Adipocyte (in vitro differentiated cells): Measurements from ENCODE around the gene NEU4.
"Not testable (repeated sequence)": the region's sequence is repeated elsewhere in the genome, so short reads cannot be mapped to it uniquely, and the experiment has no call there.

Source experiments
- DNase-seq: peaks from one replicate; pipeline ENCODE4 v3.0.0-alpha.2; 2015; ENCODE audit warnings: low read depth
- H3K27me3 ChIP-seq: replicated peaks from 2 replicates; pipeline ENCODE4 v1.7.0; 2013; ENCODE audit warnings: mild to moderate bottlenecking, low read length, moderate library complexity; ENCODE audit not compliant: control insufficient read depth, insufficient read depth
- H3K36me3 ChIP-seq: 2 replicates; pipeline ENCODE4 v1.7.0; 2013; ENCODE audit warnings: low read length, mild to moderate bottlenecking, moderate library complexity; ENCODE audit not compliant: control insufficient read depth, insufficient read depth, severe bottlenecking
- H3K4me1 ChIP-seq: 2 replicates; pipeline ENCODE4 v1.7.0; 2013; ENCODE audit warnings: mild to moderate bottlenecking, low read length, moderate library complexity; ENCODE audit not compliant: control insufficient read depth, insufficient read depth
- H3K4me3 ChIP-seq: 2 replicates; pipeline ENCODE4 v1.7.0; 2013; ENCODE audit warnings: mild to moderate bottlenecking, low read length, moderate library complexity
- H3K9ac ChIP-seq: 2 replicates; pipeline ENCODE4 v1.7.0; 2013; ENCODE audit warnings: mild to moderate bottlenecking, low read length, moderate library complexity
- H3K9me3 ChIP-seq: 2 replicates; pipeline ENCODE4 v1.7.0; 2013; ENCODE audit warnings: mild to moderate bottlenecking, low read length, moderate library complexity; ENCODE audit not compliant: control insufficient read depth

NEU4 gene

DNA sequence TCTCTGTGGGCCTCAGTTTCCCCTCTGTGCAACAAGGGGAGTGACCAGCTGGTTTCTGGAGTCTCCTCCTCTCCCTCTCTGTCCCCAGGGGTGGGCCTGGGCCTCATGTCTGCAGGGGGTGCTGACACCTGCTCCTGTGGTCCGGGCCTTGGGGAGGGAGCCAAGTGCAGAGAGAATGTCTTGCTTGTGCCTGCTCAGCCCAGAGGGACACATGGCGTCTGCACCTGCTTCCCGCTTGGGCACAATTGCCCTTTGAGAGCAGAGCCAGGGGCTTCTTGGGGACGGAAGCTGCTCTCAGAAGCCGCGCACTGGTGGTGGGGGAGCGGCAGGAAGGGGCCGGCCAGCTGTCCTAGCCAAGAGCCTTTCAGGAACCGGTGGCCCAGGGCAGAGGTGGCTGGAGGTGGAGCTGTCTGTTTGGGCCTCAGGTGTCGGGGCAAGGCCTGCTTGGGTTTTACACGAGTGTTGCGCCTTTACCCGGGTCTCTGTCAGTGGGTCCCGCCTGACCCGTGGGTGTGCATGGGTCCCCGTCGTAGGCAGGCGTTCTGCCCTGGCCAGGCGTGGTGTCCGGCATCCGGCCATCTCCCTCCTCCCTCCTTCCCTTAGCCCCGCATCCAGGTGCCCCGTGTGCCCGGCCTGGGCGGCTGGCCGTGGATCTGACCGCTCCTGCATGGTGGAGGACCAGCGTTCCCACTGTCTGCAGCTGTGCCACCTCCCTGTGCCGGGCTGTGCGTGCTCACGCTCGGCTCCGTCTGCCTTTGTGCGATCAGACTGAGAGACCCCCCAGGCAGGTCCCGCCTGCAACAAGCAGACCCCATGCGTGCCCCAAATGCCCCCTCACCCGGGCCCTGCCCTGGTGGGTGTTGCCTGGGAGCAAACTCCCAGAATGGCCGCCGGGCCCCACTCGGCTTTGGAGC lies 4.0 kb downstream of the NEU4 start:
- H3K4me1 ChIP-seq = no peaks in the 10 kb centered on the region
- H3K27me3 ChIP-seq = peaks cover 27% of the 10 kb centered on the region
- no peak overlapping the region for H3K9ac ChIP-seq
- no peak for DNase-seq
- H3K4me3 ChIP-seq = no peak overlapping the region
- H3K36me3 ChIP-seq = no peaks in the 10 kb centered on the region
- no peaks in the 10 kb centered on the region for H3K9me3 ChIP-seq

- no peaks in the 10 kb centered on the region for H3K36me3 ChIP-seq
- peaks cover 28% of the 10 kb centered on the region for H3K27me3 ChIP-seq
- H3K9ac ChIP-seq = no peak overlapping the region
- H3K4me3 ChIP-seq = no peak overlapping the region
- H3K9me3 ChIP-seq = no peaks in the 10 kb centered on the region
- H3K4me1 ChIP-seq = no peaks in the 10 kb centered on the region
- DNase-seq = no peak
Observed at GRCh38 chr2:241813644-241814392, 4.8 kb downstream of the NEU4 start.

DNA sequence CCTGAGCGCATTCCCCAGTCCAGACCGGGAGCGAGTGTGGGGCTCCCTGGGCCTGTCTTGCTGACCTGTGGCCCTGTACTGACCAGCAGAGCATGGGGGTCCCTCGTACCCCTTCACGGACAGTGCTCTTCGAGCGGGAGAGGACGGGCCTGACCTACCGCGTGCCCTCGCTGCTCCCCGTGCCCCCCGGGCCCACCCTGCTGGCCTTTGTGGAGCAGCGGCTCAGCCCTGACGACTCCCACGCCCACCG lies 5.3 kb downstream of the NEU4 start:
- H3K4me3 ChIP-seq = no peak overlapping the region
- no peaks in the 10 kb centered on the region for H3K36me3 ChIP-seq
- H3K27me3 ChIP-seq = peaks cover 23% of the 10 kb centered on the region
- H3K4me1 ChIP-seq = no peaks in the 10 kb centered on the region
- H3K9me3 ChIP-seq = no peaks in the 10 kb centered on the region
- H3K9ac ChIP-seq = no peak overlapping the region
- no peak for DNase-seq

DNA sequence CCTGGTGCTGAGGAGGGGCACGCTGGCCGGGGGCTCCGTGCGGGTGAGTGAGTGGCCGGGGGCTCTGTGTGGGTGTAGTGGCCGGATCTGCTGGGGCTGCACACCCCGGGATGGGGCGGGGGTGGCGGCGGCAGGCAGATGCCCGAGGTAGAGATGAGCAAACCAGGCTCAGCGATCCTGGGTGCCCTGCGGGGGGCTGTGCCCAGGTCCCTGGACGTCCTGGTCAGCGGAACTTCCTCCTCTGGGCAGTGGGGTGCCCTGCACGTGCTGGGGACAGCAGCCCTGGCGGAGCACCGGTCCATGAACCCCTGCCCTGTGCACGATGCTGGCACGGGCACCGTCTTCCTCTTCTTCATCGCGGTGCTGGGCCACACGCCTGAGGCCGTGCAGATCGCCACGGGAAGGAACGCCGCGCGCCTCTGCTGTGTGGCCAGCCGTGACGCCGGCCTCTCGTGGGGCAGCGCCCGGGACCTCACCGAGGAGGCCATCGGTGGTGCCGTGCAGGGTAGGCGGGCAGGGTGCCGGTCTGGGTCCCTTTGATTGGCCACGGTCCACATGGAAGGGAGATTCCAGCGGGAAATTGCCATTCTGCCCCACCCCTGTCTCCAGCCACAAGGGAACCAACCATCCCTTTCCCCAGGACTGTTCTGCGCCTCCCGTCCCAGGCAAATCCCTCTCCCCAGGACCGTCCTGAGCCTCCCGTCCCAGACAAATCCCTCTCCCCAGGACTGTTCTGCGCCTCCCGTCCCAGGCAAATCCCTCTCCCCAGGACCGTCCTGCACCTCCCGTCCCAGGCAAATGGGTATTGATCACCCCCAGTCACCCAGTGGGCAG lies 5.9 kb downstream of the NEU4 start:
- no peaks in the 10 kb centered on the region for H3K4me1 ChIP-seq
- no peak overlapping the region for H3K4me3 ChIP-seq
- no peaks in the 10 kb centered on the region for H3K36me3 ChIP-seq
- DNase-seq = no peak
- no peak overlapping the region for H3K9ac ChIP-seq
- peaks cover 18% of the 10 kb centered on the region for H3K27me3 ChIP-seq
- H3K9me3 ChIP-seq = no peaks in the 10 kb centered on the region

GRCh38 chr2:241815477-241816430 lies 6.8 kb downstream of the NEU4 start:
- peaks cover 18% of the 10 kb centered on the region for H3K27me3 ChIP-seq
- H3K9ac ChIP-seq = no peak overlapping the region
- H3K4me1 ChIP-seq = no peaks in the 10 kb centered on the region
- H3K36me3 ChIP-seq = no peaks in the 10 kb centered on the region
- DNase-seq = no peak
- no peaks in the 10 kb centered on the region for H3K9me3 ChIP-seq
- H3K4me3 ChIP-seq = no peak overlapping the region

- H3K4me3 ChIP-seq = no peak overlapping the region
- H3K36me3 ChIP-seq = no peaks in the 10 kb centered on the region
- H3K27me3 ChIP-seq = peaks cover 19% of the 10 kb centered on the region
- H3K9me3 ChIP-seq = no peaks in the 10 kb centered on the region
- no peak overlapping the region for H3K9ac ChIP-seq
- no peaks in the 10 kb centered on the region for H3K4me1 ChIP-seq
- DNase-seq = no peak
Observed at GRCh38 chr2:241816431-241817121, 7.6 kb downstream of the NEU4 start.

DNA sequence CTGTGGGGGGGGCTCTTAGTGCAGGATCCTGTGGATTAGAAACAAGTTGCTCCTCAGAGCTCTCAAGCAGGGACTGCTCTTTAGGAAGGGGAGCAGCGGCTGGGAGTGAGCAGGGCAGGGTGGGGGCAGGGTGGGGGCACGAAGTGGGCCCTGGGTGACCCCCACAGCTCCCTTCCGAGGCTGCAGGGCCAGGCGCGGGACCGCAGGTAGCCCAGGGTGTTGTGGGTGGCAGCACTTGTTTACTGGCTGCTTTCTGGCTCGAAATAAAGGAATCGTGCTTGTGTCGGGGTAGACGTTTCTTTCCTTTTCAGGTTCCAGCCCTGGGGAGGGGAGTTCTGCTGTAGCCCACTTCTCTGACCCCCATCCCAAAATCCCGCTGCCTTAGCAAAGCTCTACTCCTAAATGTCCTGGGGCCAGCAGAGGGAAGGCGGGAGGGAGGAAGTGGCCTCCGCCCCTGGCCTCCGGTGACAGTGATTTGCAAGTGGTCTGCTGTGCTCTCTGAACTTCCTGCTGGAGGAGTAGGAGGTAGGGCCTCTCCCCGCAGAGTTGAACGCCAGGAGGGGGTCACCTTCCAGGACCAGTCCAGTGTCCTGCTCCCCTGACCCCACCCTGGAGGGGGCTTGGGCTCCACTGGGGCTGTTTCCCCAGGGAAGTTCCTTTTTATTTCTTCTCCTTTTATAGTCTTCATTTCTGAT lies 8.3 kb downstream of the NEU4 start:
- Histone ChIP-seq H3K9me3 (no peaks in the 10 kb centered on the region), H3K27me3 (peaks cover 25% of the 10 kb centered on the region), H3K36me3 (no peaks in the 10 kb centered on the region), H3K4me1 (no peaks in the 10 kb centered on the region), H3K4me3 (no peak overlapping the region), H3K9ac (no peak overlapping the region)
- DNase-seq = no peak

DNA sequence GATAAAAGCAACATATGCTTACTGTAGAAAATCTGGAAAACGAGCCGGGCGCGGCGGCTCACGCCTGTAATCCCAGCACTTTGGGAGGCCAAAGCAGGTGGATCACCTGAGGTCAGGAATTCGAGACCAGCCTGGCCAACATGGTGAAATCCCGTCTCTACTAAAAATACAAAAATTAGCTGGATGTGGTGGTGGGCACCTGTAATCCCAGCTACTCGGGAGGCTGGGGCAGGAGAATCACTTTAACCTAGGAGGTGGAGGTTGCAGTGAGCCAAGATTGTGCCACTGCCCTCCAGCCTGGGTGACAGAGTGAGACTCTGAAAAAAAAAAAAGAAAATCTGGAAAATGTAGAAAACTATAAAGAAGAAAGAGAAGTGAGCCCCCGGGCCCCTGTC lies 8.8 kb downstream of the NEU4 start:
- H3K36me3 ChIP-seq, DNase-seq, H3K9me3 ChIP-seq, H3K4me3 ChIP-seq, H3K4me1 ChIP-seq, H3K9ac ChIP-seq: not testable (repeated sequence)
- peaks cover 30% of the 10 kb centered on the region for H3K27me3 ChIP-seq

DNA sequence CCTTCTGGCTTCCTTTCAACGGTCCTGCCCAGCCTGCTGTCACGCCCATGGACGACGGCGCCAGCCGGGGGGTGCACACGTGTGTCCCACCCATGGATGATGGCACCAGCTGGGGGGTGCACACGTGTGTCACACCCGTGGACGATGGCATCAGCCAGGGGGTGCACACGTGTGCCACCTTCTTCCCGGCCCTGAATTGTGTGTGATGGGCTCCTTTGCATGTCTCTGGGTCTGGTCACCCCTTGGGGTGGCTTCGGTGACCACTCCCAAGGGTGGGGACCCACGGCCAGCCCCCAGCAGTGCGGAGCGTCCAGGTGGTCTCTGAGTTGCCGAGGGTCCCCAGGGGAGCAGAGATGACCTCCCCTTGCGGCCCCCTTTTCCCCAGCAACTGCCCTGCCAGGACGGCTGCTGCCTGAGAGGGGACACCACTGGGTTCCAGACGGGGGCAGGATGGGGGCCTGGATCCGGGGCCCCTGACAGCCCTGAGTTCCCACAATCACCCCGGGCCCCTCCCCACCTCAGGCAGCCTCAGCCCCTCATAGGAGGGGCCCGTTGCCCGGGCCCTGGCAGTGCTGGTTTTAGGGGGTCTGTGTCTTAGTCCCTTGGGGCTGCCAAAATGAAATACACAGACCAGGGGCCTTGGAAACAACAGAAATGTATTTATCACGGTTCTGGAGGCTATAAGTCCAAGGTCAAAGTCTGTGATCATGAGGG lies 9.4 kb downstream of the NEU4 start:
- Histone ChIP-seq H3K9ac (no peak overlapping the region), H3K4me1 (no peaks in the 10 kb centered on the region), H3K4me3 (no peak overlapping the region), H3K9me3 (no peaks in the 10 kb centered on the region), H3K27me3 (peaks cover 34% of the 10 kb centered on the region), H3K36me3 (no peaks in the 10 kb centered on the region)
- DNase-seq = no peak
